EL (cell line): ENCODE measurements around the gene TTR.

ENCODE experiments used
- DNase-seq: peaks from one replicate; pipeline ENCODE4 v3.0.0-alpha.2; 2016

TTR gene

DNA sequence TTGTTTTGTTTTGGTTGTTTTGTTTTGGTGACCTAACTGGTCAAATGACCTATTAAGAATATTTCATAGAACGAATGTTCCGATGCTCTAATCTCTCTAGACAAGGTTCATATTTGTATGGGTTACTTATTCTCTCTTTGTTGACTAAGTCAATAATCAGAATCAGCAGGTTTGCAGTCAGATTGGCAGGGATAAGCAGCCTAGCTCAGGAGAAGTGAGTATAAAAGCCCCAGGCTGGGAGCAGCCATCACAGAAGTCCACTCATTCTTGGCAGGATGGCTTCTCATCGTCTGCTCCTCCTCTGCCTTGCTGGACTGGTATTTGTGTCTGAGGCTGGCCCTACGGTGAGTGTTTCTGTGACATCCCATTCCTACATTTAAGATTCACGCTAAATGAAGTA is at the start of gene TTR:
TSS of gene TTR (plus strand) at position 250 of the 400 bp plus-strand sequence. CDS start at position 276, 26 bp downstream.
- DNase-seq = no peak

DNA sequence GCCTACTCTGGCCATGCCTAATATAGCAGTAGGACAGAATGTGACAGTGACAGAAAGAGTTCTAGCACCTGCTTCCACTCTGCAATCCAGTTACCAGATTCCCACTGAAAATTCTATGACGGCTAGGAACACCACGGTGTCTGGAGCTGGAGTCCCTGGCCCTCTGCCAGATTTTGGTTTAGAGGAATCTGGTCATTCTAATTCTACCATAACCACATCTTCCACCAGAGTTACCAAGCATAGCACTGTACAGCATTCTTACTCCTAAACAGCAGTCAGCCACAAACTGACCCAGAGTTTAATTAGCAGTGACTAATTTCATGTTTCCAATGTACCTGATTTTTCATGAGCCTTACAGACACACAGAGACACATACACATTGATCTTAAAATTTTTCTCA is 45.2 kb upstream of the TTR start:
- DNase-seq = no peak

DNA sequence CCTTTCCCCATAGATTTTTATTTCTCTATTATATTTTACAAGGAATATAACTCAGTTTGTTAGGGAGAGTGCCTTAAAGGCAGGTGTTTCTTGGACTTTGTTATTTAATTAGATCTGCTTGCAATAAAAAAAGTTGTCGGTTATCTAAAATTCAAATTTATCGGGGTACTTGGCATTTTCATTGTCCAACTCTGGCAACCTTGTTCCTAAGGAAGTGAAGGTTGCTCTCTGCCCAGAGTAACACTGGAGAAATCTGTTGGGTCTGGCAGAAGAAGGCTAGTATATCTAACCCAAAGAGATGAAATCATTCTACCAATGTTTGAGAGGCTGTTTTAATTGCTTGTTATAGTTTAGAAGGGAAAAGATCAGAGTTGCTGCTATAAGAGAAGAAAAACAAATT is 42.8 kb upstream of the TTR start:
- no peak for DNase-seq

DNA sequence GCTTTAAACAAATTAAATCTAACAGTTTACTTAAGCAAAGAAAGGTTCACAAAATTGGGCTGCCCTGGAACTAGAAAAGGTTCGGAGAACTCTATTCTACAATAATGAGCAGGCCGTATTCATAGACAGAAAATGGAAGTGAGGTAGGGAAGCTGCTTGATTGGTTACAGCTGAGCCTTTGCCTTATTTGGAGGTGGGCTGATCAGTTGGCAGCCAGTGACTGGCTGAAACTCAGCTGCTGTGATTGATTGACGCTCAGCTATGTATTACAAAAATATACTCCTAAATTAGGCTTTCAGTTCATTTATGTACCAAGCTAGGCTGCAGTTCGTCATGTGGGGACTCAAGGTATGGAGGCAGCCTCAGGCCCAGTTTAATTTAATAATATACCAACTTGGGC is 42.3 kb upstream of the TTR start:
- no peak for DNase-seq

DNA sequence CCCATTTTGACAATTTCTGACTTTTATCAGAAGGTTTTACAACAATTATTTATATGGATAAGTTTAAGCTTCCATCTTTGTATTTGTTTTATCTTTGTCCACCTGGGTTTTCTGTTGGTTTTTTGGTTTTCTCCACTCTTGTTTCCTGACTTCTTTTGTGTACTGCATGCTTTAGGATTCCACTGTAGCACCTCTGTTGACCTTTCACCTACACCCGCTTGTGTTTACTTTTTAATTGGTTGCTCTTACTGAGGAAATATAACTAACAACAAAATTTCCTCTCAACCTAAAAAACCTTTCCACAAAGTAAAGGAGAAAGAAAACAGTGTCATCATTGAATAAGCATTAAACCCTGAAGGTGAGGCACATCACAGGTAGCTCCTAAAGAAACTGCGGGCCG is 39.8 kb upstream of the TTR start:
- no peak for DNase-seq

DNA sequence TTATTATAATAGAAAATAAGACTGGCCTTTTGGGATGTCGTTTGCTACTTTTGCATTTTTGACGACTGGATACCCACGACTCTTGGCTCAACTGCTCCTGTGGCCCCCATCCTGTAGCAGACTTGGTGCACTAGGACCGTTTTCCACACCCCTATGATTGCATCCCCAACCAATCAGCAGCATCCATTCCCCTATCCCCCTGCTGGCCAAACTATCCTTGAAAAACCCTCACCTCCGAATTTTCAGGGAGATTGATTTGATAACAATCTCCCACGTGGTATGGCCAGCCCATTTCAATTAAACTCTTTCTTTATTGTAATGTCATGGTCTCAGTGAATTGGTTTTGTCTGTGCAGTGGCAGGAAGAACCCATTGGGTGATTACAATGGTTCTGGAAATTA is 37.9 kb upstream of the TTR start:
- no peak for DNase-seq

DNA sequence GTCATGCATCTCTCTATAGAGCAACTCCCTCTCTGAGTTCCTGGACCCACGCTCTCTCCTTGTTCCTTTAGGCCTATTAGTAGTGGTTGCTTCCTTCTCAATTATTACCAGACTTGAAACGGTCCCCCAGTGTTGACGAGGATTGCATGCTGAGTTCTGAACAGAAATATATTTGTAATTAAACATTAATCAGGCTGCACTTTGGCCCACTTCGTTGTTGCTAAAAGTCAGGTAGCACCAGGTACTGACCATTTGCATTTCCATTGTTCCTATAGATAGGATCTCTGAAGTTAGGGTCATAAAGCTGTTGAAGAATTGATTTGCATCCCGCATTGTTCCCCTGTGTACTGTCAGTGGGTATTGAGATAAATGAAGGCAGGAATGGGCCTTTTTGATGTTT is 36.9 kb upstream of the TTR start:
- no peak for DNase-seq

DNA sequence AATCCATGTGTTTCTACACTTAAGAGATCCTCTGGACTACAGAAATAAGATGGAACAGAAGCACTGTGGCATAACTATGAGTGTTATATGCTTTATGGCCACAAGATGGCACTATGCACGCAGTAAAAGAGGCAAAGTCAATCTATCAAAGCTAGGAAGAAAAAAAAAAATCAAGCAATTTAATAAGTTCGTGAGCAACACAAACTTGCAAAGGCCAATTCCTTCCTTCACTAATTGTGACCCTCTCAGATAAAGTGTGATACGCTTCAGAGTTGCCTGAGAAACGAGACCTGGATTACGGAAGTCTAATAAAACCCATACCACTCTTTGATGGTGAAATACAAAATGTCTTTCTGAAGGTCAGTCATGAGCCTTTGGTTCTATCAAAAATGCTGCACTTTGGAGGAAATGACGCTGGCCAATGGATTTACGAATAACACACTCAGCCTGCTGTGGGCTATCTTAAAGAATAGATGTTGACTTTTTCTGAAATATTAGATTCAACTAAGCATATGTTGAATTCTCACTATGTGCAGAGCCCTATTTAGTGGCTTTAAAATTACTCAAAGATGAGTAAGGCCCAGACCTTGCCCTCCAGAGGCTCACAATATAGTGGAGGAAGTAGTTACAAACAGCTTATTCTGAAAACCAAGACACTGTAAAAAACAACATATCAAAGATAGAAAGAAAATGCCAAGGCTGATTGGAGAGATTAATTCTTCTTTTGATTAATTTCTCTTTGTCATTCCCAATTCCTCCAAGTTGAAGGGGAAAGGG is 35.5 kb upstream of the TTR start:
- DNase-seq = peak; percentile 44

DNA sequence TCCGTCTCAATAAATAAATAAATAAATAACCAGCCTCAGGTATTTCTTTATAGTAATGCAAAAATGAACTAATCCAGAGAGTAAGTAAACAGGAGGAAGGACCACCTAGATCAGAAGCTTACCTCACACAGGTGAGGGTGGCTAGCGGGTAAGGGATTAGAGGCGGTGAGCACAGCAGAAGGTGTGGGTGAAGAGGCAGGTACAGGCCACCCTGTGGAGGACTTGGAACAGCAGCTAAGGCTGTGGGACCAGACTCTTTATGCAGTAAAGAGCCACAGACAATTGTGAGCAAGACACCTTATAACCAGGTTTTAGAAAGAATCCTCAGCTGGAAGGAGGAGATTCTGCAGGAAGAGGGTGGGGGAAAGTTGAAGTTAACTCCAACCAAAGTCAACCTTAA is 34.2 kb upstream of the TTR start:
- DNase-seq = no peak

DNA sequence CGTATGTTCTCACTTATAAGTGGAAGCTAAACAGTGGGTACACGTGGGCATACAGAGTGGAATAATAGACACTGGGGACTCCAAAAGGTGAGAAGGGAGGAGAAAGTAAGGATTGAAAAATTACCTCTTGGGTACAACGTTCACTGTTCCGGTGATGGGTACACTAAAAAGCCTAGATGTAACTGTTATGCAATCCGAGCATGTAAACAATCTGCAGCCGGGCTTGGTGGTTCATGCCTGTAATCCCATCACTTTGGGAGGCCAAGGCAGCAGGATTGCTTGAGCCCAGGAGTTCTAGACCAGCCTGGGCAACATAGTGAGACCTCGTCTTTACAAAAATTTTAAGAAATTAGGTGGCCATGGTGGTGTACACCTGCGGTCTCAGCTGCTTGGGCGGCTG is 33.1 kb upstream of the TTR start:
- DNase-seq = no peak

DNA sequence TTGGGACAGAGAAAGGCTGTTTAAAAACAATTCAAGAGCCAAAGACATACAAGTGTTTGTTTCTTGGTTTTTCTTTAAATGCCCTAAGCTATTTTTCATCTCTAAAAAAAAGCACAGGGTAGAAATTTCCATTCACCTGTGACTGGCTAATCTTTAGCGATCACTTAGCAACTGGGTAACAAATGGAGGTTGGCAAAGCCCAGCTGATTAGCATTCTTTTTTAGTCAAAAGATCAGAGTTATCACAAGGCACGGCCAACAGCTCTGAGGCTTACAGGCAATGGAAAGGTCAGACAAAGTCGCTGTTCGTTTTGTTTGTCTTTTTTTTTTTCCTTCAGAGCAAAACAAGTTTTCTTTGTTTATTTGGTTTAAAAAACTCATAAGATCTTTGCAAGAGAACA is 29.0 kb upstream of the TTR start:
- no peak for DNase-seq

DNA sequence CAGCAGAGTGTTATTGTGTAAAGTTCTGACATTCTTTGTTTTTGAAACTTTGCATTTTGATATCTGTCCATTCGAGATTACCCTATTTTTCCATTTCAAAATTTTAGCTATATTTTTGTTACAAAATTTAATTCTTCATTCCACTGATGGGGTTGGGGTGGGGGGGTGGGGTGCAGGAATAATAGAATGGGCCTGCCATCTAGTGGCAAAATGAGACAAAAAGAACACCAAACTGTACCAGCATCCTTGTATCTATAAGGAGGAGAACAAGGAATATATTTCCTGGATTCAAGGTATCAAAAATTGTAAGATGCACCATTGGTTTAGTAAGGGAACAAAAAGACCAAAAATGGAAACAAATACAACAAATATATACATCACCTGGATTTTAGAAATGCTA is 27.9 kb upstream of the TTR start:
- no peak for DNase-seq

DNA sequence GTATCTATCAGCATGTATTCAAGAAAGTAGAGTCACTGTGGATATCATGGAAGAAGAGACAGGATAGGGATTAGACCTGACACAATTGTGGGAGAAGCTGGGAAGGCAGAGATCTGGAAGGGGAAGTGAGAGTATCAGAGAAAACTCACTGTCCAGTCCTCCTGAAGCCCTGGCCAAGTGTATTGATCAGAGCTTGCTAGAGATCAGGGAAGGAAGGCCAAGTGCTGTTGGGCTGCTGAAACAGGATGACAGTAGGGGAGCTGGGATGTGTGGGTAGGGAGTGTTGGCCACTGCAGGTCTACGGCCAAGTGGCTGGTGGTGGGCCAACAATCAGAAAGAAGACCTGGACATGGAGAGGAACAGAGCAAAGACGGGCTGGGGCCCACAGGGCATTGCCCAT is 26.3 kb upstream of the TTR start:
- DNase-seq = no peak

DNA sequence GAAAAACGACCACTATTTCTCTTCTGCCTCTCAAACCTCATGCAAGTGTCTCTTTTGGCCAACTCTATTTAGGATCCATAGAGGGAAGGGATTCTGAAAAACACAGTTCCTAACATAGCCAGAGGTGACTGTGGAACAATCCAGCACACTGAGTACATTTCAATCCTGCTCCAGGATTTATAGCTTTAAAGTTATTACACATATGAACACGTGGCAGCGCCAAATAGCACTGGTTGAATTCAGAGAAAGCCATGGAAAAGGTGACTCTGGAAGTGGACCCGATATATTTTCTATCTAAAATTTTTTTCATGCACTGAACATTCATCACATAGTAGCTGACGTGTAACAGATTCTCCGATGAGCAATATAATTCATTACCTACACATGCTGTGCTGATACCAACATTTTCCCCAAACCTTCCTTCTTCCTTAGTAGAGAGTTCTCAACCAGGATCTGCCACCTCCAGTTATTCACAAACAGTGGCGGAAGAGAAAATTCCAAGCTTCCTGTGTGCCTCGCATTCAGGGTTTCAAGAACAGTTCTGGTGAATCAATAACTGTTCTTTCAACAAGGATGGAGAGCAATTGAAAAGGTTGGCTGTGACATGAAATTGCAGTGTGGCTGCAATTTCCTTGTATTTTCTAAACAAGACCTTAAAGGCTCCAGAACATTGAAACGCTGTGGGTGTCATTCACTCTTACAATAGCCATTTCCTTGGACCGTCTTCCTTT is 25.7 kb upstream of the TTR start:
- no peak for DNase-seq

DNA sequence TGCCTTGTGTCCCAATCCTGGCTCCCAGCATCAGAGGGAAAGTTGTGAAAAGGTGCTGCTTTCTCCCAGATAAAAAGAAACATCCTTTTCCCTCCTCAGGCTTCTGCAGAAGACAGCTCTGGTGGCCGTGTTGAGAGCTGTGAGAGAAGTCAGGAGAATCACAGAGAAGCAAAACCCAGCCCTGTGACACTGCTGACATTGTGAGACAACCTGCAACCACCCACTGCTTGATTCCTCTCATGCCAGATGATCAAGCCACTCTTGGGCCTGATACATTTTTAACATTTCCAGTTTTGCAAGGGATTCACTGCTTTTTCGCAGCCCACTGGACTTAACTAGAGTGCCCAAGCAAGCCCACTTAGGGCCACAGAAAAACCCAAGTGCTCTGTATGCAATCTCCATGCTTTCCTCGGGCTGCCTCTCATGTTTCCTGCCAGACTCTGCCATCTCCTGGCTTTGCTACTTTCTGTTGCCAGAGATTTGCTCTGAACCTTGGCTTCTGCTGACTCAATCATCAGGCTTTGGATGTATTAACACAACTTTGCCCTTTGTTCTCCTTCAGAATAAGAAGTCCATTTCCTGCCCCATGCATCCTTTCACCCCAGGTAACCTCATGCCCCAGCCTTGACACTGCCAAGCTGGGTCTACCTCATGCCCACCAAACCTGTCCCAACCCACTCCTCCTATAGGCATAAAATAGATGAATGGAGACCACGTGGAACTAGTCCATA is 24.9 kb upstream of the TTR start:
- no peak for DNase-seq

DNA sequence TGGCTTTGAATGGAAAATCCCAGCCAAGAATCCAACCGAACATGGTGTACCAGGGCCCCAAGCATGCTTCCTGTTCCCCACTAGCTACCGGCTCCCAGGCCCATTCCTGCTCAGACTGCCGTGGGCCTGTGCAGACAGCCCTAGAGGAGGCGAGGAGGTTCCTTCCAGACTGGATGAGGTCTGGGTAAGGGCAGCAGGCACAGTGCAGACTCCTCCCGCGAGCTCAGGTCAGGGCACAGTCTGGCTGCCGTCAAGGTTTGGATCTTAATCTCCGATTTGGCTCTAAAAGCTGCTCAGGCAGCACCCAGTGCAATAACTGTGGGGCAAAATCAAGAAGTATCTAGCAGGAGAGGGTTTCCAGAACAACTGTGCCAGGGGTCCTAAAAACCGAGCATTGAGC is 19.3 kb upstream of the TTR start:
- no peak for DNase-seq

DNA sequence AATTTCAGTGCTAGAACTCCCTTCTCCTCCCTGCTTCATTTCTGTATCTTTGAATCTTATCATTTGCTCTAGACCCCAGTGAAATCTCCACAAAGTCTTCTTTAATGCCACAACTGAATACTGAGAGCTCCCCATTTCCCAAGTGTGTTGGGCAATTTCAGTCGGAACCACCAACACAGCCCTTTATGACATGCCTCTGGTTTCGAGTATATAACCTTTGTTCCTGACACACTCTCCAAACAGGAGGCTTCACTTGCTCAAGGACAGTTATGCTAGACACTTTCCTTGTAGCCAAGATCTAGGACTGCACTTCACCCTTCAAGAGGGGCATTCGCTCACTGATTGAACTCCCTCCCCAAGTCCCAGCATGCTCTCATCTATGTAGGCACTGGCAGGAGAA is 18.6 kb upstream of the TTR start:
- no peak for DNase-seq

DNA sequence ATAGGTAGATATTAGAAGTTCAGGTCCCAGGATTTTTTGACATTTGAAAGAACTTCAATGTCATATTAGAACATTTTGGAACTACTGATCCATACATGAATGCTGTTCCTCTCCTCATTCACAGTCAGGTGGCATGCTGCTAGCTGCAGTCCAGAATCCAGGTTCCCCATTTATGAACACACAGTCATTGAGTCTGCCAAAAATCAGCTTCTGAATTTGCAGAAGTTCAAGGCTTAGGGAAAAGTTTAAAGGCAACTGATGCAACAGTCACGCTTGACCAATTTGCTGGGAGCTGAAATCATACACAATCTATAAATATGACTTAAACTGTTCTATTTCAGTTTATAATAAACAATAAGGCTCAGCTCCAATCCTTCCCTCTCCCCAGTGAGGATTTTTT is 17.3 kb upstream of the TTR start:
- no peak for DNase-seq

DNA sequence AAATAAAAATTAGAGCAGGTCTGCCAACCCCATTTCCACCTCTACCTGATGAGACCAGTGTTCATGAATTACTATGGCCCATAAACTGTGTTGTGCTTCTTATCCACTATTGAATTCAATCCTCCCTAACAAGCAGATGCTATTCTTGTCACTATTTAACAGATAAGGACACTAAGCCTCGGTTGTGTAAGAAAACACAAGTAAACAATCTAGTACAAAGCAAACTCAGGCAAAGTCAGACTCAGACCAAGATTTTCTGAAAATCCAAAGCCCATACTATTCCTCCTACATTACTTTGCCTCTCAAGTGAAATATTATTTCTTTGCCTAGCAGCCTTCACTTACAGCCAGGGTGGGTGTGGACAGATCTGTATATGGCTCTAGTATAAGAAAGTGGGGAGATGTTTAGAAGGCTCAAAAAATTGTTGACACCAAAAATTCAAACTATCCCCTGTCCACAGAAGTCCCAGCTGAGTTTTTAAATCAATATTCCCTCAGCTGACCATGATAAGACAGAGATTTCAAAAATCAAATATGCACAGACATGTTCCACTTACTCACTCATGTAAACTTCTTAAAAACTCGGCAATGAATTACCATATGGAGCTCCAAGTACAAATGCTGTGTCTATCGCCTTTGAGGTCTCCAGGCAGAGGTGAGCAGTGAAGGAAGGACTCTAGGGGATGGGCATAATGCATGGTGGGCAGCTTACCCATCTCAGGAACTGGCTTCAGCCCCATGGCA is 16.0 kb upstream of the TTR start:
- no peak for DNase-seq

DNA sequence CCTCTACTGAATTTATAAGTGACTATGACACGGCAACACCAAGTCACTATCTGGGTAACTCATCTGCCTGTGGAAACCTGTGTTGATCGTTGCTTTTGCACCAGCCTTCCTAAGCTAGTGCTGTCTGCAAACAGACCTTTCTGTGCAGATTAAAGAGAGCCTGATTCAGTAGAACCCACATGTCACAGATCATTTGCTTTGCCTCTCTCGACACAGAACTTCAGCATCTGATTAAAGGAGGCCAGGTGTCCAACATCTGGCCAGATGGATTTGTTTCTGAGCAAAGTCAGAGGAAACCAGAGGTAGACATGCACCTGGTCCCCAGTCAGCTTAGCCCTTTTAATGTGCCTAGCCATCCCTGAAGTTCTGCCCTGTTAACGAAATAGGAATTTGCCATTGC is 15.0 kb upstream of the TTR start:
- DNase-seq = no peak

DNA sequence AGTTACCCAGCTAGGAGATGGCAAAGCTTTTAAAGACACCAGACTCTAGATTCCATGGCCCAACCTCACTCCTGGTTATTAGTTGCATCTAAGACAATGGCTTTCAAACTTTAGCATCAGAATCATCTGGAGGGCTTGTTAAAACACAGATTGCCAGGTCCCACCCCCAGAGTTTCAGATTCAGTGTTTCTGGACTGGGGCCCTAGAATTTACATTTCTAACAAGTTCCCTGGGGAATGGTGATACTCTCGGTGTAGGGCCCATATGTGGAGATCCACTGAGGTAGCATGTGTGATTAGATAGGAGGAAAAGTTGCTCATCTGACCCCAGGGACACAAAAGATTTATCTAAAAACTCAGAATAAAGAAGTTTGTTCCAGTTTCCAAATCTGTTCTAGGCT is 14.5 kb upstream of the TTR start:
- DNase-seq = no peak

DNA sequence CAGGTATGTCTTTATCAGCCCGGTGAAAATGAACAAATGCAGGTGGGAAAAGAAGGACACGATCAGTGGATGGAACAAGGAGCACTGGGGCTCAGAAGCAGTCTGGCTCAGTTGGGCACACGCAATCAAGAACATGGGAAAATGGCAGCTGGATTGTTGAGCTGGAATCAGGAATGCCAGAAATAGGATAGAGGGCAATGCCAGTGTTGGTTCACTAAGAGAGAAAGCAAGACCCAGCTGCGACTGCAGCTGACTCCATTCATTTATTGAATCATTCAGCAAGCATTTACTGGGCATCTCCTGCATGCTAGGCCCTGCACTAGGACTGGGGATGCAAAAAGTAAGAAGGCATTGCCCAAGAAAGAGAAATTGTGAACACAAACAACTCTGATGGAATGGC is 13.6 kb upstream of the TTR start:
- no peak for DNase-seq

DNA sequence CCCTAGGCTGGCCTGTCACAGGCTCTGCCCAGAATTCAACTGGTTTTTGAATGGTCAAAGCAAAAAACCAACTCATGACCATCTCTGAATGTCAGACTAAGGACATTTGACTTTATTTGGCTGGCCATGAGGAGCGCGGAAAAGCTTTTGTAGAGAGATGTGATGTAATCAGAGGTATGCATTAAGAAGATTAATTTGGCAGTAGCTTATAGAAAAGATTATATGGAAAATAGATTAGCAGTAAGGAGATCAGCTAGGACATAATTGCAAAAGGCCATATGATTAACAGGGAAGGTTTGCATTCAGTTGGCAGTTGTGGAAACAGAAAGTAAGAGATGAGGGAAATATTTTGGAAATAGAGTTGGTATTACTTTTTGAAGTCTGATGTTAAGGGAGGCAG is 12.3 kb upstream of the TTR start:
- DNase-seq = no peak
